HG03139 (cell line): Measurements from ENCODE around the gene TMX1.
"Not testable (repeated sequence)": the region's sequence is repeated elsewhere in the genome, so short reads cannot be mapped to it uniquely, and the experiment has no call there.

ENCODE experiments used
- ATAC-seq: cut with Tn5 transposase; IDR thresholded peaks from one replicate; pipeline ENCODE4 v1.9.1; 2021; ENCODE audit not compliant: unreplicated experiment

The TMX1 gene, protein sequence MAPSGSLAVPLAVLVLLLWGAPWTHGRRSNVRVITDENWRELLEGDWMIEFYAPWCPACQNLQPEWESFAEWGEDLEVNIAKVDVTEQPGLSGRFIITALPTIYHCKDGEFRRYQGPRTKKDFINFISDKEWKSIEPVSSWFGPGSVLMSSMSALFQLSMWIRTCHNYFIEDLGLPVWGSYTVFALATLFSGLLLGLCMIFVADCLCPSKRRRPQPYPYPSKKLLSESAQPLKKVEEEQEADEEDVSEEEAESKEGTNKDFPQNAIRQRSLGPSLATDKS

DNA sequence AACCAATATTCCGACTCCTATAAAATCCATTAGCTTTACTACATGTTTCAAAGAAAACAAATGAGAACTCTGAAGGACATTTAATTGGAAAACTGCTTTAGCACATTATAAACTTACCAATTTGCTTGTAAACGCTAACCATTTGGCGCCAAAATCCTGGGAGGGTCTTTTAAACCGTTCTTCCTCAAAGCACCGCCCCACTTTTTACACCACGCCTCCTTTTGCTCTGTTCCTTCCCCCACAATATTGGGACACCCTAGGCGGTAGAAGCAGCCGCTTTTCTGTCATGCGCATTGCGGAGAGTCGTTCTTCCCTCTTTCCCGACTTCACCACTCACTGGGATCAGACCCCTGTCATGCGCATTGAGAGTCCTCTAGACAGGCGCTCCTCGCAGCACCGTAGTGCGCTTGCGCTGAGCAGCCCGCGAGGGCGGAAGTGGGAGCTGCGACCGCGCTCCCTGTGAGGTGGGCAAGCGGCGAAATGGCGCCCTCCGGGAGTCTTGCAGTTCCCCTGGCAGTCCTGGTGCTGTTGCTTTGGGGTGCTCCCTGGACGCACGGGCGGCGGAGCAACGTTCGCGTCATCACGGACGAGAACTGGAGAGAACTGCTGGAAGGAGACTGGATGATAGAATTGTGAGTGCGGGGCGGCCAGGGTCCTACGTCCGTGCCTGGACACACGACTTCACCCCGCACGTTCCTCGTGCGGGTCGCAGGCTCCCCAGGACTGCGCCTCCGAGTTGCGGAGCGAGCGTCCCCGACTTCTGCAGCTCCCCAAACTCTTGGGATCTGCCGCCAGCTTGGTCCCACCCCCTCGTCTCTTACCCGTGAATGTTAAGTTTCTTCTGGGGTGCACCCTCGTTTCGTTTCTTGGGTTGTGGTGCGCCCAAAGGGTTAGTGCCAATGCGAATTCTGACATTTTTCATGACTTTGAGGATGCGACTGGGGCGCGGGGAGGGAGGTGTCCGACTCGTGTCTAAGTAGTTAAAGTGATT lies at the start of gene TMX1:
Gene TMX1 (plus strand): TSS at position 435 of the 991 bp plus-strand sequence. CDS start 46 bp downstream, at position 481.
- ATAC-seq, result peak; percentile 90

DNA sequence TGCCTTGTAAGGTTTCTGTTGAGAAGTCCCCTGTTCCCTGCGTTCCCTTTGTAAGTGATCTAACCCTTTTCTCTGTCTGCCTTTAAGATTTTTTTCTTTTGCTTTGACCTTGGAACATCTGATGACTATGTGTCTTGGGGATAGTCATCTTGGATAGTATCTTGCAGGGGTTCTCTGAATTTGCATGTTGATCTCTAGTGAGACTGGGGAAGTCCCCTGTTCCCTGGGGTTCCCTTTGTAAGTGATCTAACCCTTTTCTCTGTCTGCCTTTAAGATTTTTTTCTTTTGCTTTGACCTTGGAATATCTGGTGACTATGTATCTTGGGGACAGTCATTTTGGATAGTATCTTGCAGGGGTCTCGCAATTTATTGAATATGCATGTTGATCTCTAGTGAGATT lies 38.2 kb upstream of the TMX1 start:
- no peak for ATAC-seq

DNA sequence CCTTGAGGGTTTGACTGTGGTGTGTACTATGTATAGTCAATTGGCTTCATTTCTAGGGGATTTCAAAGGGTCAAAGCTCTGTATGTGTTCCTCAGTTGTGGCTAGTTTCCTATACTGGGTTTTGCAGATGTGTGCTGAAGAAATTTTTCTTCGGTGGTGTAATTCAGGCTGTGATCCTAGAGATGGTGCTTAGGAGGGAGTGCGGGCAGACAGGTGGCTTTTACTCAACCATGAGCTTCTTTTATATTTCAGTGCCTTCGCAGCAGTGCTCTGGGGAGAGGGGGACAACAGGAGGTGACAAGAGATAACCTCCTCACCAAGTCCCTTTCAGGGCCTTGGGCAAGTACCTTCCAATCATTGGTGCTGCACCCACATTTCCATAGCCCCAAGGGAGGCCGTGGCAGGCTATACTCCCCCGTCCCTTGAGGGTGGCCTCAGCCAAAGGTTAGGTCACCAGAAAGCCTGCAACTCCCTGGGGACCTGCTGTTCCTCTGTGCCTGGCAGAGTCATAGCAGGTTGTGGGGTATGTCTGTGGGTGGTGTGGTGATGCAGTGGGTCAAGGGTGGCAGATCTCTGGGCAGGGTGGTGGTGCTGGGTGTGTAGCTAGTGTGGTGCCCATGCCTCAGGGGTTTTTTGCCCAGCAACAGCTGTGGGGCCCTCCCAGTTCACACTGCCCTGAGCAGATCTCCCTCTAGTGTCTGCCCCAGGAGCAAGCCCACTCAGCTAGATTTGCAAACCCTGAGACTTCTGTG lies 37.0 kb upstream of the TMX1 start:
- ATAC-seq, result peak; percentile 47

DNA sequence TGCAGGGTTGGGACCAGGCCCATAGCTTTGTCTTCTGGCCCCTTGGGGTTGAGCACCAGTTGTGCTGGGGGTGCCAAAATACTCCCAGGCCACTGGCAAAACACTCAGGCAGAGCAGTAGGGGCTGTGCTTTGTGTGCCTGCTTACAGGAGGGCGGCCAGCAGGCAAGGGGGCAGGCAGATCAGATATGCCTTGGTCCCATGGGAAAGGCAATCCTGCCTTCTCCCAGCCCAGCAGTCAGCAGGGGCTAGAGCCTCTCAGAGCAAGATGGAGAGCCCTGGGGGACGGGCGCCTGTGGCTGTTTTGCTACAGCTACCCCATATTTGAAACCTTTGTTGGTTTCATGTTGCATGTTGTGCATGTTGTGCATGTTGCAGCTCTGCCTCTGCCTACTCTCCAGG lies 36.2 kb upstream of the TMX1 start:
- ATAC-seq, result no peak

DNA sequence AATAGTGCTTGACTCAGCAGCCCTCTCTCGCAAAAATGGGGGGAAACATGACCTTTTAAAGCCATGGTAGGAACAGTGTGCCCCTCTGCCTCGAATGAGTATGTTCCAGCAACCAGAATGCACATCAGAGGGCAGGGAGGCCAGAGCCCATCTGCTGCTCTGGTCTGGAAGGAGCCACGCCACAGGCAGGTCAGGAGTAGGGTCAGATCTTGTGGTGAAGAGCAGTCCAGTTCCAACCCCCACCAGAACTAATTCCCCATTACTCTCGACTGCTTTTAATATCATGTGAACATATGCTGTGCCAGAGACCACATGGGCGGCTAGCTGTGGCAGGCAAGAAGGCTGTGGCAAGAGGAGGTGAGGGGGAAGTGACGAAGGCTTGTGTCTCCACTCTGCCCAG lies 34.6 kb upstream of the TMX1 start:
- ATAC-seq, result no peak

DNA sequence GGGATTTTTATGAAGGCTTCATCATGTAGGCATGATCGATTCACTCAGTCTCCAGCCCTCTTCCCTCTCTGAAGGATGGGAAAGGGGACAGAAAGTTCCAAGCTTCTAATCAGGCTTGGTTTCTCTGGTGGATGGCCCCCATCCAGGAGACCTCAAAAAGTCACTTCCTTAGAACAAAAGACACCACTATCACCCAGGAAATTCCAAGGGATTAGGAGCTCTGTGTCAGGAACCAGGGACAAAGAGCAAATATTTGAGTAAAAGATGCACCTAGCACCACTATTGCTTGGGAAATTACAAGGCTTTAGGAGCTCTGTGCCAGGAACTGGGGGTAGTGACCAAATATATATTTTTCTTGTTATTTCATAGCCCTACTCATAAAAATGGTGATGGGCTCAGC lies 33.6 kb upstream of the TMX1 start:
- ATAC-seq, result no peak

DNA sequence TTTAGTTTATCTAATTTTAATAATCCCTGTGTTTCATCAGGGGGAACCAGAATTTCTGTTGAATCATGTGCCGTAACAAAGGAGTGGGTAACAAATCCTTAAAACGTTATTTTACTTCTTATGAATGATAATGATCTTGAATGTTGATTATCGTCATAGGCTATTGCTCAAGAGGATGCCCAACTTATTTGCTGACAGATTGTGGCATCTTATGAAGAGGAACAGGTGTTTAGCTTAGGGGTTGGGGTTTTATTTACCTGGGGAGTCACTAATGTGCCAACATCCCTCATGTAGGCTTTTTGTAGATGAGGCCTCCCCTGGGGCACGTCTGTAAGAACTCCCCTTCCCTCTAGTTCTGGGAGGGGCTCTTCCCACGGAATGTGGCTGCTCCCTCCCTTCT lies 32.4 kb upstream of the TMX1 start:
- ATAC-seq, result no peak

GRCh38 chr14:51208982-51209381 lies 31.1 kb upstream of the TMX1 start:
- ATAC-seq, result no peak

DNA sequence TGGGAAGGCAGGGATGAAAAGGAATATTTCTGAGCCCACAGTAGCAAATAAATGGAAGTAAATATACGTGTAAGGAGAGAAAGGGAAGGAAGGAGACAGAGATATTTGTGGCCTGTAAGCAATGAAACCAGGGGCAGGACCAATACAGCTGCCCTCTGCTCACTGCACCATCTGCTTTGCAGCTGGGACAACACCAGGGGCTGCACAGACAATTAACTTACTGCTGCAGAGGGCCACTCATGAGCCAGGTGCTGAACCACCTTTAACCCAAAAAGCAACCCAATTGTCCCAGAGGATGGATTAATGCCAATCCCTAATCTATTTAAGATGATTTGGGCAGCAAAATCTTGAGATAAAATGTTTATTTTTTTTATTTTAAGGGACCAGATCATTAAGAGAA lies 30.6 kb upstream of the TMX1 start:
- no peak for ATAC-seq

- no peak for ATAC-seq
These were observed 29.5 kb upstream of the TMX1 start for GRCh38 chr14:51210594-51210993.

- ATAC-seq, result no peak
These were observed 28.9 kb upstream of the TMX1 start for GRCh38 chr14:51211149-51211548.

DNA sequence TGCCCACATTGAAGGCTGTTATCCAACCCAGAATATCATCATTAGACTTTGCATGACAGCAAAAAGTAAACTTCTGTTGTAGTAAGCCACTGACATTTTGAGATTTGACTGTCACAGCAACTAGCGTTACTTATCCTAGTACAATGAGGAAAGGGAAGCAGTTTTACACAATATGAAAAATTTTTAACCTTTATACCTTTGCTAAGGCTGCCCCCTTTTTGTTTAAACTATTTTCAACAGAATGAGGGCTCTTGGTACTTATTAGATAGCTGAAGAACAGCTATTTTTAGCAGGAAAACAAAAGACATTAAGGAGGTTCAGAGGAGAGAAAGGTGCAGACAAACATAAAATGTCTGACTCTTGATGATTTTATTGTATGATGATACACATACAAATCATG lies 23.4 kb upstream of the TMX1 start:
- no peak for ATAC-seq

- ATAC-seq, result no peak
These were observed 20.3 kb upstream of the TMX1 start for GRCh38 chr14:51219473-51220448.

GRCh38 chr14:51223463-51223862 lies 16.6 kb upstream of the TMX1 start:
- ATAC-seq, result not testable (repeated sequence)

- no peak for ATAC-seq
These were observed 15.5 kb upstream of the TMX1 start for GRCh38 chr14:51224551-51224950.

DNA sequence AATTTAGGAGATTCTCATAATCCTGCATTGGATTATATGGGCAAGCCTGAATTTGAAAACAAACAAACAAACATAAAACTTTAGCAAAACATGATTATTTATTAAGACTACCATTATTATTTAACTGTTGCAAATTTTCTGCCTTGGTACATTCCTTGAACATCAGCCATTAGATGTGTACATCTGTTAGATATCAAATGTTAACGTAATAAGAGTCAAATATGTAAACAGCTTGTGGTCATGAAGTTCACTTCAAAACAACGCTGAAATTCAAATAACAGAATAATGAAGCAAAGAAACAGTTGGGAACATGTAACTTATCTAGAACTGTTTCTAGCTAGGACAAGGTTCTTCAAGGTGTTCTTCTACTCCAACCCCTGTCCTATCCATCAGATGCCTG lies 14.3 kb upstream of the TMX1 start:
- no peak for ATAC-seq

GRCh38 chr14:51228391-51228790 lies 11.7 kb upstream of the TMX1 start:
- no peak for ATAC-seq

DNA sequence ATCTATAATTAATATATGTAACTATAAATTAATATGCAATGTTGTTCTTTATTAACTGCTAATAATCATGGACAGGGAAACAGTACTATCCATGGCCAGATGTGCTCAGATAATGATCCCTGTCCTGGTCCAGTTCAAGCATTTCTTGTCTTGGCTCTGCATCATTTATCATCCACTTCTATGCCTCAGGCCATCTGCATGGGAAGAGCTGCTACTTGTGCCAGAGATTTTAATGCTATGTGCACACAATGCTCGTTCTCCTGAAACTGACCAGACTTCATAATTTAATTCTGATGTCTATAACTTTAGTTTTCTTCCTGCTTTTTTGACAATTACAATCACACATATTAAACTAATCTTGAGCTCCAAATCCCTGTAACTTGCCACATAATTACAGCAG lies 11.2 kb upstream of the TMX1 start:
- ATAC-seq, result no peak

GRCh38 chr14:51236314-51236713 lies 3.7 kb upstream of the TMX1 start:
- no peak for ATAC-seq

DNA sequence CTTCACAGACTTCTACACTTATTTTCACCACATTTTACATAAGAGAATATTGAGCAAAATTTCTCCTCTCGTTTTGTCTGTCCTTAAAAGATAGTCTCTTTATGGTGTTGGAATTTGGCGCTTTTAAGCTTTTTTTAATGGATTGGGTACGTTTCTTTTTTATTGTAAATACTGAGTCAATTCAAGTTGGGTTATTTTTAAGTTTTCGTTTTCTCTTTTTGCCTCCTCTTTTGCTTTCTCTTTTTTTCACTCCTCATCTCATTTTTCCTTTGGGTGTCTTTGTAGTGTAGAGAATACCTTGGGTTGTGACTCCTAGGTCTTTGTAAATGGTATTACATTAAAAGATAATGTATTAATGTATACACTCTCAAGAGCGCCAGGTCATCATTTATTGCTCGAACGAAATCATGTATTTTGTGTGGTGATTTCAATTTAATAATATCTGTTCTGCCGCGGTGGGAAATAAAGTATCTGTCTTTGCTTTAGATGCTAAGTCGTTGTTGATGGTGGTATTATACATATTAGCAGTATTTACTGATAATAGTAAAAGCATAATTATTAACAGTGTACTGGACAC lies 845 bp downstream of the TMX1 start:
- ATAC-seq, result no peak
